Left ventricle myocardium inferior (tissue), 1 donor: ENCODE measurements around the gene RNF13. TPM values are rescaled to one million over a fixed set of nuclear protein-coding genes. Genes with fewer than 3 reads are reported as not detected.
A peak's percentile ranks its signal among the peaks of the same experiment; 100 is the strongest.

Source experiments
- DNase-seq: peaks from one replicate; pipeline ENCODE4 v3.0.0-alpha.2; 2020
- H3K27ac ChIP-seq: fragments of 200-600 bp; replicated peaks from 2 replicates; pipeline ENCODE4 v1.8.0; 2021
- H3K27me3 ChIP-seq: fragments of 200-600 bp; 2 replicates; pipeline ENCODE4 v1.8.0; 2021; ENCODE audit warnings: low read depth
- H3K36me3 ChIP-seq: fragments of 200-600 bp; 2 replicates; pipeline ENCODE4 v1.8.0; 2021
- H3K4me1 ChIP-seq: fragments of 200-600 bp; 2 replicates; pipeline ENCODE4 v1.8.0; 2021
- H3K4me3 ChIP-seq: fragments of 200-600 bp; 2 replicates; pipeline ENCODE4 v1.8.0; 2021; ENCODE audit warnings: mild to moderate bottlenecking, moderate library complexity
- H3K9me3 ChIP-seq: fragments of 200-600 bp; replicated peaks from 2 replicates; pipeline ENCODE4 v1.8.0; 2021
- CTCF ChIP-seq: fragments of 200-600 bp; IDR thresholded peaks from 2 replicates; pipeline ENCODE4 v1.8.0; 2021; ENCODE audit warnings: antibody characterized with exemption, mild to moderate bottlenecking, borderline replicate concordance
- intact Hi-C: fragments of 100-400 bp; cut with micrococcal nuclease; formaldehyde crosslinking; loops from one replicate; pipeline ENCODE4 v1.11.0; 2022
- total RNA-seq: library from RNA; stranded (reverse); fragmentation: NEBNext Ultra II Directional; extraction: Animal tissue kit (Norgen Biotek cat#: 25700); gene quantifications from one replicate; pipeline ENCODE4 v1.2.1, GENCODE V29; 2021
- donor health status: DM: no; HTN: yes; CAD: no; lungs with severe emphysema.

RNF13 gene
- total RNA-seq, 1 donor from 2014 or later: 47.7 TPM

GRCh38 chr3:149964291-149964690 is 151.3 kb downstream of the RNF13 start:
- peak overlapping the region; percentile 4 for H3K27ac ChIP-seq
- no peak for TF ChIP-seq CTCF
- H3K4me1 ChIP-seq: peaks cover 69% of the 10 kb centered on the region
- no peak for DNase-seq
- intact Hi-C loops: loop anchor here (10.0 kb wide), 1 partner anchor 251 kb away; no protein-coding TSS in a partner anchor
- H3K36me3 ChIP-seq: peaks cover 15% of the 10 kb centered on the region
- H3K27me3 ChIP-seq: no peaks in the 10 kb centered on the region
- no peaks in the 10 kb centered on the region for H3K9me3 ChIP-seq
- no peak overlapping the region for H3K4me3 ChIP-seq

- DNase-seq: no peak
- Histone ChIP-seq H3K4me1 (peaks cover 78% of the 10 kb centered on the region), H3K27me3 (no peaks in the 10 kb centered on the region), H3K27ac (no peak overlapping the region), H3K36me3 (peaks cover 15% of the 10 kb centered on the region), H3K4me3 (no peak overlapping the region), H3K9me3 (no peaks in the 10 kb centered on the region)
- intact Hi-C loops: loop anchor here (5.0 to 10.0 kb wide), 2 partner anchors 217 to 250 kb away; no protein-coding TSS in a partner anchor
- no peak for TF ChIP-seq CTCF
These were observed 152.3 kb downstream of the RNF13 start for GRCh38 chr3:149965278-149965677.

- intact Hi-C loops: loop anchor here (5.0 to 10.0 kb wide), 2 partner anchors 215 to 248 kb away; no protein-coding TSS in a partner anchor
- peak; percentile 71 for TF ChIP-seq CTCF
- no peaks in the 10 kb centered on the region for H3K27me3 ChIP-seq
- peaks cover 87% of the 10 kb centered on the region for H3K4me1 ChIP-seq
- H3K4me3 ChIP-seq: peak overlapping the region; percentile 95
- H3K36me3 ChIP-seq: peaks cover 15% of the 10 kb centered on the region
- no peaks in the 10 kb centered on the region for H3K9me3 ChIP-seq
- H3K27ac ChIP-seq: peak overlapping the region; percentile 96
- no peak for DNase-seq
These were observed 154.2 kb downstream of the RNF13 start for GRCh38 chr3:149967086-149967685.

- H3K9me3 ChIP-seq: no peaks in the 10 kb centered on the region
- H3K4me1 ChIP-seq: peaks cover 84% of the 10 kb centered on the region
- intact Hi-C loops: loop anchor here (5.0 to 10.0 kb wide), 2 partner anchors 214 to 247 kb away; no protein-coding TSS in a partner anchor
- TF ChIP-seq CTCF: no peak
- H3K27me3 ChIP-seq: no peaks in the 10 kb centered on the region
- DNase-seq: no peak
- peaks cover 10% of the 10 kb centered on the region for H3K36me3 ChIP-seq
- H3K27ac ChIP-seq: peak overlapping the region; percentile 96
- H3K4me3 ChIP-seq: peak overlapping the region; percentile 95
These were observed 155.2 kb downstream of the RNF13 start for GRCh38 chr3:149968216-149968615.

- Histone ChIP-seq H3K4me3 (peak overlapping the region; percentile 95), H3K36me3 (peaks cover 10% of the 10 kb centered on the region), H3K27me3 (no peaks in the 10 kb centered on the region), H3K27ac (peak overlapping the region; percentile 96), H3K4me1 (peaks cover 73% of the 10 kb centered on the region), H3K9me3 (no peaks in the 10 kb centered on the region)
- TF ChIP-seq CTCF: no peak
- intact Hi-C loops: loop anchor here (5.0 to 10.0 kb wide), 2 partner anchors 213 to 245 kb away; no protein-coding TSS in a partner anchor
- DNase-seq: peak; percentile 25
These were observed 156.3 kb downstream of the RNF13 start for GRCh38 chr3:149969110-149969939.
